NB4 (cell line): Measurements from ENCODE around the gene MTARC1.

Experiments used
- POLR2A ChIP-seq: IDR thresholded peaks from 2 replicates; pipeline ENCODE4 v1.6.1; 2011; ENCODE audit warnings: mild to moderate bottlenecking; ENCODE audit not compliant: insufficient read length; ENCODE audit errors: extremely low read depth
- TF ChIP-seq, protein P1 (sequence below): IDR thresholded peaks from one replicate; pipeline ENCODE4 v1.5.1; 2012; ENCODE audit warnings: low read depth, low read length
- TF ChIP-seq, protein P2 (sequence below): IDR thresholded peaks from 2 replicates; pipeline ENCODE4 v1.6.1; 2011; ENCODE audit warnings: low read depth, low read length

DNA sequence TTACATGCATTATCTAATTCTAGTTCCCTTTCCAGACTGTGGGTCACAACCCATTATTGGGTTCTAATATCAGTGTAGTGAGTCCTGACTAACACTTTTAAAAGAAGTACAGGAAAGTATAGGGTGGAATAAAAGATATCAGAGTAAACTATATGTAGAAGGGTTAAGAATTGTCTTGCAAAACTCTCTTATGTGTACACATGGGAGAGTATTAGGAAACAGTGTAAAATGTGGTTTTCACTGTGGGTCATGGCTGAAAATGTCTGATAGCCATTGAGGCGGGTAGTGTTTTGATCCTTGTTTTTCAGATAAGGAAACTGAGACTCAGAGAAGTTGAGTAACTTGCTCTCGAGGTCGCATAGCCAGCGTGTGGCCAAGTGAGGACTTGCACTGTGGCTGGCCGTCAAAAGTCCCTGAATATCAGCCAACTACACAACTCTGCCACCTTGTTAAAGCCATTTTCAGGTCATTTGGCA is 18.5 kb upstream of the MTARC1 start:
- TF ChIP-seq, protein P1, sequence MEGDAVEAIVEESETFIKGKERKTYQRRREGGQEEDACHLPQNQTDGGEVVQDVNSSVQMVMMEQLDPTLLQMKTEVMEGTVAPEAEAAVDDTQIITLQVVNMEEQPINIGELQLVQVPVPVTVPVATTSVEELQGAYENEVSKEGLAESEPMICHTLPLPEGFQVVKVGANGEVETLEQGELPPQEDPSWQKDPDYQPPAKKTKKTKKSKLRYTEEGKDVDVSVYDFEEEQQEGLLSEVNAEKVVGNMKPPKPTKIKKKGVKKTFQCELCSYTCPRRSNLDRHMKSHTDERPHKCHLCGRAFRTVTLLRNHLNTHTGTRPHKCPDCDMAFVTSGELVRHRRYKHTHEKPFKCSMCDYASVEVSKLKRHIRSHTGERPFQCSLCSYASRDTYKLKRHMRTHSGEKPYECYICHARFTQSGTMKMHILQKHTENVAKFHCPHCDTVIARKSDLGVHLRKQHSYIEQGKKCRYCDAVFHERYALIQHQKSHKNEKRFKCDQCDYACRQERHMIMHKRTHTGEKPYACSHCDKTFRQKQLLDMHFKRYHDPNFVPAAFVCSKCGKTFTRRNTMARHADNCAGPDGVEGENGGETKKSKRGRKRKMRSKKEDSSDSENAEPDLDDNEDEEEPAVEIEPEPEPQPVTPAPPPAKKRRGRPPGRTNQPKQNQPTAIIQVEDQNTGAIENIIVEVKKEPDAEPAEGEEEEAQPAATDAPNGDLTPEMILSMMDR: no peak
- TF ChIP-seq POLR2A: no peak
- TF ChIP-seq, protein P2, sequence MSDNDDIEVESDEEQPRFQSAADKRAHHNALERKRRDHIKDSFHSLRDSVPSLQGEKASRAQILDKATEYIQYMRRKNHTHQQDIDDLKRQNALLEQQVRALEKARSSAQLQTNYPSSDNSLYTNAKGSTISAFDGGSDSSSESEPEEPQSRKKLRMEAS: no peak
